ENCODE results near the gene PHF2.

Gene PHF2

DNA sequence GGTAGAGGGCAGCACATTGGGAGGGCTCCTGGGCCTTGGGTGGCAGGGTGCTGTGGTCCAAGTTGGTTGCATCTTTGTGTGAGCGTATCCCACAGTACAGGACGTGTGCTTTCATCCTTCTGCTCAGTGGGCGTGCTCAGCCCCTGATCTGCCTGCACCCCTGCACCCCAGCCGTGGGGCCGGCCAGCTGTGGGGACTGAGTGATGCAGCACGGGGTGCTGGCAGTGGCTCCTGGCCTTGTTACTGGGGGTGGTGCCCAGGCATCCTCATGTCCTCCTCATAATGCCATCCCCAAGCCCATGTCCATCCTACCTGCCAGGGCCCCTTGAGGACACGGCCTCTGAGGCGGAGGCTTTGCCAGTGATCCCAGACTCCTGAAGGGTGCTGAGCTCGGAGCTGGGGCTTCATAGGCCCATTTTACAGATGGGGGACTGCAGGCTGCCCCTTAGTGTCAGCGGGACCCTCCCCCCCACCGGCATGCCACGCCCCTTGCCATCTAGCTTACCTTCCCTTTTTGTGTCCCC is 100.7 kb downstream of the PHF2 start:
- H4K12ac ChIP-seq (ENCODE audit: low read depth, low read length) = no peak overlapping the region

DNA sequence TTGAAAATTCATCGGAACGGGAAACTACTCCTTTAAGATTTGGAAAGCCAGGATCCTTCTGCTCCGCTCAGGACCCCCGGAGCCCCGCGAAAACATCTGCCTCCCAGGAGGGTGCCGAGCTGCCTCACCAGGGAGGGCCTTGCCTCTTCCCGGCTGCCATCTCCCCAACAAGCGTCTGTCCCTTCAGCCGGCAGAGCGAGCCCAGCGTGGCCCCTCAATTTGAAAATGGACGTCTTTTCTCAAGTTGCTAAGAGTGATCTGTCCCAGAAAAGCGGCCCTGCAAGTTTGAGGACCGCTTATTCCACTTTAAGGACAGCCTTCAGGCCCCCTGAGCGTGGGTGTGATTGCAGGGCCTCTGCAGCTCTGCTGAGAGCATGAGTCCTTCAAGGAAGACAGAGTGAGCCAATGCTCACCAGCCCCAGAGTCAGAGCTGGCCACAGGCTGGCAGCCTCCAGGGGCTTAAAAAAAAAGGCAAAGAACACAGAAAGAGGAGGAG is 101.3 kb downstream of the PHF2 start:
- no peak overlapping the region for H4K91ac ChIP-seq (ENCODE audit: low read depth, low read length)
- no peak overlapping the region for H3K4me2 ChIP-seq (ENCODE audit: low read length)
- no peaks in the 10 kb centered on the region for H3K79me1 ChIP-seq (ENCODE audit: low read length)
- H4K12ac ChIP-seq (ENCODE audit: low read depth, low read length) = no peak overlapping the region
- peaks cover 0 to 2% of the 10 kb centered on the region in 2 experiments for H3K4me1 ChIP-seq (ENCODE audit: control insufficient read depth in 1 of 2, insufficient read depth in 2 of 2, low read length in 2 of 2)
- H2AK5ac ChIP-seq (ENCODE audit: low read length) = no peak overlapping the region
- H3K27me3 ChIP-seq (ENCODE audit: insufficient read depth, low read length) = no peaks in the 10 kb centered on the region
- H3K36me3 ChIP-seq (ENCODE audit: control insufficient read depth in 1 of 2, insufficient read depth in 2 of 2, low read length in 2 of 2) = peaks cover 43 to 46% of the 10 kb centered on the region in 2 experiments
- no peak overlapping the region for H3K18ac ChIP-seq (ENCODE audit: low read length)
- H2BK5ac ChIP-seq (ENCODE audit: low read depth, low read length, poor library complexity) = no peak overlapping the region
- H2BK120ac ChIP-seq (ENCODE audit: insufficient read depth, low read length, poor library complexity) = no peak overlapping the region
- no peak overlapping the region for H2AFZ ChIP-seq (ENCODE audit: insufficient read depth, low read length, poor library complexity)
- no peak overlapping the region for H3K14ac ChIP-seq (ENCODE audit: low read length)
- H2BK12ac ChIP-seq (ENCODE audit: low read length) = no peak overlapping the region
- H3K79me2 ChIP-seq (ENCODE audit: control insufficient read depth, insufficient read depth, low read length, poor library complexity) = no peaks in the 10 kb centered on the region
- H3K23ac ChIP-seq (ENCODE audit: low read length) = no peak overlapping the region
- H3K4me3 ChIP-seq (ENCODE audit: low read depth, low read length) = no peak overlapping the region
- H3K4ac ChIP-seq (ENCODE audit: low read depth, low read length) = no peak overlapping the region
- no peak overlapping the region for H3K9ac ChIP-seq (ENCODE audit: low read length)
- H3K9me3 ChIP-seq (ENCODE audit: insufficient read depth, low read depth, low read length) = peaks cover 9% of the 10 kb centered on the region
- WGBS (ENCODE audit: extremely low coverage, insufficient coverage, insufficient read length) = no CpG with 5 or more reads among the region's 16 CpGs
- DNase-seq = no peak
- H3K27ac ChIP-seq (ENCODE audit: low read depth, low read length) = no peak overlapping the region
- no peak overlapping the region for H4K8ac ChIP-seq (ENCODE audit: low read depth, low read length)

More for the DNA sequence above, 100.7 kb downstream of the PHF2 start:
- H3K14ac ChIP-seq (ENCODE audit: low read length) = no peak overlapping the region
- peaks cover 43 to 46% of the 10 kb centered on the region in 2 experiments for H3K36me3 ChIP-seq (ENCODE audit: control insufficient read depth in 1 of 2, insufficient read depth in 2 of 2, low read length in 2 of 2)
- H3K4me3 ChIP-seq (ENCODE audit: low read depth, low read length) = peak overlapping the region; percentile 29
- no peak overlapping the region for H3K9ac ChIP-seq (ENCODE audit: low read length)
- H4K8ac ChIP-seq (ENCODE audit: low read depth, low read length) = no peak overlapping the region
- H3K4me2 ChIP-seq (ENCODE audit: low read length) = no peak overlapping the region
- H2AK5ac ChIP-seq (ENCODE audit: low read length) = no peak overlapping the region
- peaks cover 9% of the 10 kb centered on the region for H3K9me3 ChIP-seq (ENCODE audit: insufficient read depth, low read depth, low read length)
- H3K79me2 ChIP-seq (ENCODE audit: control insufficient read depth, insufficient read depth, low read length, poor library complexity) = no peaks in the 10 kb centered on the region
- no peak overlapping the region for H2BK12ac ChIP-seq (ENCODE audit: low read length)
- no peaks in the 10 kb centered on the region for H3K27me3 ChIP-seq (ENCODE audit: insufficient read depth, low read length)
- no peak overlapping the region for H2AFZ ChIP-seq (ENCODE audit: insufficient read depth, low read length, poor library complexity)
- H2BK120ac ChIP-seq (ENCODE audit: insufficient read depth, low read length, poor library complexity) = no peak overlapping the region
- no peak overlapping the region for H2BK5ac ChIP-seq (ENCODE audit: low read depth, low read length, poor library complexity)
- H3K4ac ChIP-seq (ENCODE audit: low read depth, low read length) = no peak overlapping the region
- H3K23ac ChIP-seq (ENCODE audit: low read length) = no peak overlapping the region
- no peaks in the 10 kb centered on the region for H3K79me1 ChIP-seq (ENCODE audit: low read length)
- H3K4me1 ChIP-seq (ENCODE audit: control insufficient read depth in 1 of 2, insufficient read depth in 2 of 2, low read length in 2 of 2) = no peaks in the 10 kb centered on the region
- no peak overlapping the region for H3K18ac ChIP-seq (ENCODE audit: low read length)
- no peak for DNase-seq
- no CpG with 5 or more reads among the region's 12 CpGs for WGBS (ENCODE audit: extremely low coverage, insufficient coverage, insufficient read length)
- no peak overlapping the region for H3K27ac ChIP-seq (ENCODE audit: low read depth, low read length)
- H4K91ac ChIP-seq (ENCODE audit: low read depth, low read length) = no peak overlapping the region

DNA sequence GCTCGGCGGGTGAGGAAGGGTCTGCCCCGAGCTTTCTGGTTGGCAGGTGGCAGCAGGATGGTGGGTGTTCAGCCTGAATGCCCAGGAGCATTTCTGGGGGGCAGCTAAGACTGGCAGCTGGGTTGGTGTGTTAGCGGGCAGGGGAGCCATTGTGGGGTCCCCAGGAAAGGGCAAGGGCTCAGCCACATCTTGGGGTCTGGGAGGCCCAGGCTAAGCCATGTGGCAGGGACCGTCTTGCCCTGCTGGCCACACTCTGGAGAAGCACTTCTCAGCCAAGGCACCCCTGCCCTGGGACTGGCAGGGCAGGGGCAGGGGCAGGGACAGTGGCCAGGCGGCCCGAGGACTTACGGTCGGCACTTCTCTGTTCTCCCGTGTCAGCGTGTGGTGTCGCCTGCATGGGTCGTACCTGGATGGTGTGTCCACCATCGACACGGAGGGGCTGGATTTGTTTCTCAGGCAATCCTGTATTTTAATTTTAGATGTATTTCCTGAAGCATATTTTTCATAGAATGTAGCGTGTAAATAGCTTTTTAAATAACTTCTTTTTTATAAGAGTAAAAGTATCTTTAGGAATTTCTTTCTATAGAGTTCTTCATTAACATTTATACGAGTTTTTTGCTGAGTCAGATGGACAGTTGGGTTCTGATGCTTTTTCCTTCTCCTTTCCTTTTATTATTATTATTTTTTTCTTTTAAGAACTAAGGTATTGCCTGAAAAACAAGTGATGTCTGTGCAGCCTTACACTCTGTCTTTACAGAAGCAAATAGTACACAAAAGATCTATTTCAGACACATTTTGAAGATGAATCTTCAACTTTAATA is 102.0 kb downstream of the PHF2 start:
- peaks cover 0 to 2% of the 10 kb centered on the region in 2 experiments for H3K4me1 ChIP-seq (ENCODE audit: control insufficient read depth in 1 of 2, insufficient read depth in 2 of 2, low read length in 2 of 2)
- no peak overlapping the region for H3K4me3 ChIP-seq (ENCODE audit: low read depth, low read length)
- no peak overlapping the region for H3K18ac ChIP-seq (ENCODE audit: low read length)
- no peak overlapping the region for H4K8ac ChIP-seq (ENCODE audit: low read depth, low read length)
- no peak overlapping the region for H3K9ac ChIP-seq (ENCODE audit: low read length)
- no peaks in the 10 kb centered on the region for H3K79me2 ChIP-seq (ENCODE audit: control insufficient read depth, insufficient read depth, low read length, poor library complexity)
- no CpG with 5 or more reads among the region's 17 CpGs for WGBS (ENCODE audit: extremely low coverage, insufficient coverage, insufficient read length)
- no peak overlapping the region for H2BK5ac ChIP-seq (ENCODE audit: low read depth, low read length, poor library complexity)
- peaks cover 9% of the 10 kb centered on the region for H3K9me3 ChIP-seq (ENCODE audit: insufficient read depth, low read depth, low read length)
- no peak overlapping the region for H3K14ac ChIP-seq (ENCODE audit: low read length)
- DNase-seq = no peak
- H4K12ac ChIP-seq (ENCODE audit: low read depth, low read length) = no peak overlapping the region
- no peaks in the 10 kb centered on the region for H3K79me1 ChIP-seq (ENCODE audit: low read length)
- H3K27me3 ChIP-seq (ENCODE audit: insufficient read depth, low read length) = no peaks in the 10 kb centered on the region
- H3K23ac ChIP-seq (ENCODE audit: low read length) = no peak overlapping the region
- no peak overlapping the region for H2BK120ac ChIP-seq (ENCODE audit: insufficient read depth, low read length, poor library complexity)
- H3K36me3 ChIP-seq (ENCODE audit: control insufficient read depth in 1 of 2, insufficient read depth in 2 of 2, low read length in 2 of 2) = peaks cover 43% of the 10 kb centered on the region in 2 experiments
- no peak overlapping the region for H2AFZ ChIP-seq (ENCODE audit: insufficient read depth, low read length, poor library complexity)
- H3K4ac ChIP-seq (ENCODE audit: low read depth, low read length) = no peak overlapping the region
- H2AK5ac ChIP-seq (ENCODE audit: low read length) = no peak overlapping the region
- no peak overlapping the region for H4K91ac ChIP-seq (ENCODE audit: low read depth, low read length)
- no peak overlapping the region for H3K27ac ChIP-seq (ENCODE audit: low read depth, low read length)
- H3K4me2 ChIP-seq (ENCODE audit: low read length) = no peak overlapping the region
- H2BK12ac ChIP-seq (ENCODE audit: low read length) = no peak overlapping the region

DNA sequence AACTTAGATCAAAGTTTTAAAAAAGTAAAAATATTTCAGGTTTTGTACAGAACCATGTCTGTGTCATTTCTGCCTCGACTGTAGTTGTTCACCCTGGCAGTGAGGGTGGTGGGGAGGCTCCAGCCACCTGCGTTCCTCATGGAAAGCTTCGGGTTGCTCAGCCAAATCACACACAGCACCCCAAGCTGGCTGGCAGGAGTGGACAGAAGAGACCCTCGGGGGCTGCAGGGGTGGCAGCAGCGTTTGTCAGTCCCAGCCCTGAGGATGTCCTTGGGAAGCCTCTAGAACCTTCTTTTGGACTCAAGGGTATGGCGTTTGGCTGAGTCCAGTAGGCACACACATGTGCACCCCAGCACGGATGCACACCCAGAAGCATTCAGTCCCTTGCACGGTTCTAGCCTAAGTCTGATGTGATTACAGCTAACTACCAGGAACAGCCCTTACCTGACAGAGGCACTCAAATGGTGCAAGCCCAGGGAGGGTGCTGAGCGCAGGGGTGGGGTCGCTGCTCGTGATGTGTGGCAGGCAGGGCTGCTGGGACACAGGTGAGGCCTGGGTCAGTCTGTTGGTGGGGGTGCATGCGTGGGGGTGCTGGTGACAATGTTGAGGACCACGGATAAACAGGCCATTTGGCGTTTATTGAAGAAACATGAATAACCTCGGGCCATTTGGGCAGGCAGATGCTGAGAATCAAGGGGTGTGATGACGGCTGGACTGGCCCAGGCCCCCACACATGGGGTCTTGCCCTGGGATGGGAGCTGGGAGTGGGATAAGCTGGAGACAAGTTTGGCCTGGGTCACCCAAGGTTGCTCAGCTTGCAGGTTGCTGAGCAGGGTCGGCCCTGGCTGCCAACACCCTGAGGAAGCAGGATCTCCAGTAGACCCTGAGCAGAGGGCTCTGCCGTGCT is 103.4 kb downstream of the PHF2 start:
- no peak overlapping the region for H3K27ac ChIP-seq (ENCODE audit: low read depth, low read length)
- no peak overlapping the region for H4K12ac ChIP-seq (ENCODE audit: low read depth, low read length)
- H3K4me1 ChIP-seq (ENCODE audit: control insufficient read depth in 1 of 2, insufficient read depth in 2 of 2, low read length in 2 of 2) = peaks cover 0 to 2% of the 10 kb centered on the region in 2 experiments
- peaks cover 30 to 32% of the 10 kb centered on the region in 2 experiments for H3K36me3 ChIP-seq (ENCODE audit: control insufficient read depth in 1 of 2, insufficient read depth in 2 of 2, low read length in 2 of 2)
- H3K79me1 ChIP-seq (ENCODE audit: low read length) = no peaks in the 10 kb centered on the region
- H3K18ac ChIP-seq (ENCODE audit: low read length) = no peak overlapping the region
- H2BK5ac ChIP-seq (ENCODE audit: low read depth, low read length, poor library complexity) = no peak overlapping the region
- no peak overlapping the region for H3K9ac ChIP-seq (ENCODE audit: low read length)
- no peak overlapping the region for H3K4me2 ChIP-seq (ENCODE audit: low read length)
- no peaks in the 10 kb centered on the region for H3K79me2 ChIP-seq (ENCODE audit: control insufficient read depth, insufficient read depth, low read length, poor library complexity)
- H3K4ac ChIP-seq (ENCODE audit: low read depth, low read length) = no peak overlapping the region
- no peak overlapping the region for H3K4me3 ChIP-seq (ENCODE audit: low read depth, low read length)
- WGBS (ENCODE audit: extremely low coverage, insufficient coverage, insufficient read length) = no CpG with 5 or more reads among the region's 18 CpGs
- no peak overlapping the region for H3K14ac ChIP-seq (ENCODE audit: low read length)
- no peak overlapping the region for H4K8ac ChIP-seq (ENCODE audit: low read depth, low read length)
- no peak overlapping the region for H2BK12ac ChIP-seq (ENCODE audit: low read length)
- H2AK5ac ChIP-seq (ENCODE audit: low read length) = no peak overlapping the region
- no peak overlapping the region for H2AFZ ChIP-seq (ENCODE audit: insufficient read depth, low read length, poor library complexity)
- H3K27me3 ChIP-seq (ENCODE audit: insufficient read depth, low read length) = no peaks in the 10 kb centered on the region
- H3K9me3 ChIP-seq (ENCODE audit: insufficient read depth, low read depth, low read length) = peaks cover 9% of the 10 kb centered on the region
- no peak for DNase-seq
- no peak overlapping the region for H2BK120ac ChIP-seq (ENCODE audit: insufficient read depth, low read length, poor library complexity)
- no peak overlapping the region for H4K91ac ChIP-seq (ENCODE audit: low read depth, low read length)
- no peak overlapping the region for H3K23ac ChIP-seq (ENCODE audit: low read length)
